BLaER1 (cell line): ENCODE measurements around the gene NTSR1.

Experiments
- H3K27ac ChIP-seq: shearing (Covaris generic); formaldehyde crosslinking; 2 replicates; pipeline ENCODE4 v1.8.1; 2022
- H3K27me3 ChIP-seq: shearing (Covaris generic); formaldehyde crosslinking; 2 replicates; pipeline ENCODE4 v1.8.1; 2022
- H3K36me3 ChIP-seq: shearing (Covaris generic); formaldehyde crosslinking; 2 replicates; pipeline ENCODE4 v1.8.1; 2022
- H3K4me1 ChIP-seq: shearing (Covaris generic); formaldehyde crosslinking; 2 replicates; pipeline ENCODE4 v1.8.1; 2022
- H3K4me2 ChIP-seq: shearing (Covaris generic); formaldehyde crosslinking; 2 replicates; pipeline ENCODE4 v1.8.1; 2022
- H3K4me3 ChIP-seq: shearing (Covaris generic); formaldehyde crosslinking; 2 replicates; pipeline ENCODE4 v1.8.1; 2022
- H3K9ac ChIP-seq: shearing (Covaris generic); formaldehyde crosslinking; 2 replicates; pipeline ENCODE4 v1.8.1; 2022
- H3K9me3 ChIP-seq: shearing (Covaris generic); formaldehyde crosslinking; 2 replicates; pipeline ENCODE4 v1.8.1; 2022
- H4K20me1 ChIP-seq: shearing (Covaris generic); formaldehyde crosslinking; 2 replicates; pipeline ENCODE4 v1.8.1; 2022
- Cebpa-rat ChIP-seq: shearing (Covaris generic); IDR thresholded peaks from 2 replicates; pipeline ENCODE4 v1.8.1; 2022

NTSR1 gene

GRCh38 chr20:62723351-62723750, 14.7 kb downstream of the NTSR1 start:
- no peaks in the 10 kb centered on the region for H3K36me3 ChIP-seq
- TF ChIP-seq Cebpa-rat, result no peak
- H3K4me3 ChIP-seq, result peak overlapping the region; percentile 38; the same call in 1 of the 2 replicates
- H3K9me3 ChIP-seq, result peaks cover 27% of the 10 kb centered on the region
- H3K4me2 ChIP-seq, result peak overlapping the region; percentile 93
- peaks cover 70% of the 10 kb centered on the region for H3K4me1 ChIP-seq
- H3K9ac ChIP-seq, result peak overlapping the region; percentile 42
- H3K27me3 ChIP-seq, result no peaks in the 10 kb centered on the region
- H4K20me1 ChIP-seq, result no peaks in the 10 kb centered on the region
- H3K27ac ChIP-seq, result peak overlapping the region; percentile 24

- peaks cover 27% of the 10 kb centered on the region for H3K9me3 ChIP-seq
- H3K36me3 ChIP-seq, result no peaks in the 10 kb centered on the region
- peak overlapping the region; percentile 42 for H3K9ac ChIP-seq
- peak overlapping the region; percentile 93 for H3K4me2 ChIP-seq
- peak overlapping the region; percentile 38 for H3K4me3 ChIP-seq
- no peaks in the 10 kb centered on the region for H3K27me3 ChIP-seq
- H3K4me1 ChIP-seq, result peaks cover 76% of the 10 kb centered on the region
- TF ChIP-seq Cebpa-rat, result no peak
- no peaks in the 10 kb centered on the region for H4K20me1 ChIP-seq
- H3K27ac ChIP-seq, result peak overlapping the region; percentile 24
Observed at GRCh38 chr20:62723768-62724450, 15.3 kb downstream of the NTSR1 start.

- no peak for TF ChIP-seq Cebpa-rat
- peak overlapping the region; percentile 93 for H3K4me2 ChIP-seq
- H4K20me1 ChIP-seq, result no peaks in the 10 kb centered on the region
- H3K4me1 ChIP-seq, result peaks cover 86% of the 10 kb centered on the region
- H3K4me3 ChIP-seq, result peak overlapping the region; percentile 6; the same call in 1 of the 2 replicates
- no peak overlapping the region for H3K27ac ChIP-seq
- 0 out of 2 replicates have a peak overlapping the region, but pooled peaks have one; percentile 0 for H3K9ac ChIP-seq
- peaks cover 19% of the 10 kb centered on the region for H3K9me3 ChIP-seq
- no peaks in the 10 kb centered on the region for H3K36me3 ChIP-seq
- H3K27me3 ChIP-seq, result no peaks in the 10 kb centered on the region
Observed at GRCh38 chr20:62724692-62725595, 16.3 kb downstream of the NTSR1 start.

- Histone ChIP-seq H3K36me3 (no peaks in the 10 kb centered on the region), H3K9ac (peak overlapping the region; percentile 20; the same call in 1 of the 2 replicates), H4K20me1 (no peaks in the 10 kb centered on the region), H3K4me1 (peaks cover 93% of the 10 kb centered on the region), H3K4me3 (no peak overlapping the region; the same call in 1 of the 2 replicates), H3K27ac (peak overlapping the region; percentile 93), H3K27me3 (no peaks in the 10 kb centered on the region), H3K9me3 (peaks cover 11% of the 10 kb centered on the region), H3K4me2 (peak overlapping the region; percentile 93)
- TF ChIP-seq Cebpa-rat, result no peak
Observed at GRCh38 chr20:62725596-62726268, 17.1 kb downstream of the NTSR1 start.

GRCh38 chr20:62726276-62726675, 17.6 kb downstream of the NTSR1 start:
- H3K4me1 ChIP-seq, result peaks cover 93% of the 10 kb centered on the region
- no peak for TF ChIP-seq Cebpa-rat
- H3K4me2 ChIP-seq, result peak overlapping the region; percentile 93
- H3K9me3 ChIP-seq, result peaks cover 5% of the 10 kb centered on the region
- H3K9ac ChIP-seq, result peak overlapping the region; percentile 20; the same call in 1 of the 2 replicates
- no peak overlapping the region for H3K4me3 ChIP-seq
- H3K27me3 ChIP-seq, result no peaks in the 10 kb centered on the region
- no peaks in the 10 kb centered on the region for H4K20me1 ChIP-seq
- H3K36me3 ChIP-seq, result no peaks in the 10 kb centered on the region
- H3K27ac ChIP-seq, result peak overlapping the region; percentile 93

GRCh38 chr20:62726716-62727583, 18.3 kb downstream of the NTSR1 start:
- Histone ChIP-seq H3K4me3 (no peak overlapping the region), H3K36me3 (no peaks in the 10 kb centered on the region), H3K4me2 (peak overlapping the region; percentile 93), H3K27ac (peak overlapping the region; percentile 93), H3K9ac (peak overlapping the region; percentile 79), H4K20me1 (no peaks in the 10 kb centered on the region), H3K4me1 (peaks cover 91% of the 10 kb centered on the region), H3K9me3 (no peaks in the 10 kb centered on the region), H3K27me3 (no peaks in the 10 kb centered on the region)
- no peak for TF ChIP-seq Cebpa-rat

GRCh38 chr20:62727584-62728027, 19.0 kb downstream of the NTSR1 start:
- no peaks in the 10 kb centered on the region for H3K27me3 ChIP-seq
- H3K4me3 ChIP-seq, result peak overlapping the region; percentile 51
- peak overlapping the region; percentile 93 for H3K4me2 ChIP-seq
- H3K36me3 ChIP-seq, result no peaks in the 10 kb centered on the region
- peak overlapping the region; percentile 93 for H3K27ac ChIP-seq
- H4K20me1 ChIP-seq, result no peaks in the 10 kb centered on the region
- H3K9ac ChIP-seq, result peak overlapping the region; percentile 79
- peaks cover 91% of the 10 kb centered on the region for H3K4me1 ChIP-seq
- H3K9me3 ChIP-seq, result no peaks in the 10 kb centered on the region
- no peak for TF ChIP-seq Cebpa-rat

GRCh38 chr20:62728028-62728780, 19.6 kb downstream of the NTSR1 start:
- Histone ChIP-seq H3K27ac (peak overlapping the region; percentile 93), H3K9ac (peak overlapping the region; percentile 79), H3K4me1 (peaks cover 91% of the 10 kb centered on the region), H3K4me2 (peak overlapping the region; percentile 93), H3K9me3 (no peaks in the 10 kb centered on the region), H3K4me3 (peak overlapping the region; percentile 51), H4K20me1 (no peaks in the 10 kb centered on the region), H3K36me3 (no peaks in the 10 kb centered on the region), H3K27me3 (no peaks in the 10 kb centered on the region)
- TF ChIP-seq Cebpa-rat, result no peak
